GM12872 (cell line): ENCODE measurements around the gene RPTOR.

ENCODE experiments used
- CTCF ChIP-seq: IDR thresholded peaks from 3 replicates; pipeline ENCODE4 v1.5.1; 2011; ENCODE audit warnings: low read depth, mild to moderate bottlenecking, low read length, moderate library complexity; ENCODE audit not compliant: insufficient read depth

The RPTOR gene

GRCh38 chr17:80833952-80834892 lies 289.6 kb downstream of the RPTOR start:
- TF ChIP-seq CTCF = no peak

- no peak for TF ChIP-seq CTCF
These were observed 290.2 kb downstream of the RPTOR start for GRCh38 chr17:80834893-80835275.

- TF ChIP-seq CTCF = no peak
These were observed 291.4 kb downstream of the RPTOR start for GRCh38 chr17:80835816-80836657.

GRCh38 chr17:80836658-80836965 lies 292.0 kb downstream of the RPTOR start:
- TF ChIP-seq CTCF = no peak

- TF ChIP-seq CTCF = no peak
These were observed 292.4 kb downstream of the RPTOR start for GRCh38 chr17:80836971-80837481.

- no peak for TF ChIP-seq CTCF
These were observed 293.1 kb downstream of the RPTOR start for GRCh38 chr17:80837711-80838110.

- no peak for TF ChIP-seq CTCF
These were observed 293.8 kb downstream of the RPTOR start for GRCh38 chr17:80838311-80839025.
